Osteocyte (in vitro differentiated cells): Measurements from ENCODE around the gene PLG. TPM values are rescaled to one million over a fixed set of nuclear protein-coding genes. Genes with fewer than 3 reads are reported as not detected.

Experiments
- DNase-seq: peaks from one replicate; pipeline ENCODE4 v3.0.0; 2021; ENCODE audit warnings: mixed read lengths; ENCODE audit not compliant: unreplicated experiment; ENCODE audit errors: extremely low spot score
- H3K27ac Mint-ChIP-seq: one replicate; pipeline ENCODE4 v1.8.0; 2021; ENCODE audit warnings: mild to moderate bottlenecking, mixed read lengths; ENCODE audit not compliant: unreplicated experiment
- H3K27me3 Mint-ChIP-seq: one replicate; pipeline ENCODE4 v1.8.0; 2021; ENCODE audit warnings: mixed read lengths; ENCODE audit not compliant: unreplicated experiment
- H3K36me3 Mint-ChIP-seq: one replicate; pipeline ENCODE4 v1.8.0; 2021; ENCODE audit warnings: mixed read lengths; ENCODE audit not compliant: unreplicated experiment
- H3K4me1 Mint-ChIP-seq: one replicate; pipeline ENCODE4 v1.8.0; 2021; ENCODE audit warnings: mixed read lengths; ENCODE audit not compliant: unreplicated experiment
- H3K4me3 Mint-ChIP-seq: one replicate; pipeline ENCODE4 v1.8.0; 2021; ENCODE audit warnings: mild to moderate bottlenecking, moderate library complexity, mixed read lengths; ENCODE audit not compliant: unreplicated experiment
- H3K9me3 Mint-ChIP-seq: one replicate; pipeline ENCODE4 v1.8.0; 2021; ENCODE audit warnings: mixed read lengths; ENCODE audit not compliant: unreplicated experiment
- CTCF ChIP-seq: fragments of 200-600 bp; sonication (generic); IDR thresholded peaks from 2 replicates; pipeline ENCODE4 v1.5.0; 2021; ENCODE audit warnings: antibody characterized with exemption, mild to moderate bottlenecking, moderate library complexity
- total RNA-seq: library from RNA; stranded (reverse); gene quantifications from 2 replicates; pipeline ENCODE4 v1.2.1, GENCODE V29; 2021

The PLG gene
- total RNA-seq, 1 donor from 2014 or later = not detected

DNA sequence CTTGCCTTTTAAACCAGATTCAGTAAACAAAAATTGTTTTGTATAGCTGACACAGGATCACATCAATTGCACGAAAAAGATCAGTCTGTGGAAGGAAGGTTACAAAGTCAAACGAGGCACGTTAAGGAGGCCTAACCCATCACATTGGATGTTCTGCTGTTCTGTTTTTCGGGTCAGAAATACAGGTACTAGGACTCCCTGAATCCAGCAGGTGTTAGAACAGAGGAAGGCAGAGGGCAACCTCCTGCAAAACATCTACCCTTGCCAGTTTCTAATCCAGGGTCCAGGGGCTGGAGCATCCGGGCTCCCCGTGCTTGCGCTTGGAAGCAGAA is 64.6 kb downstream of the PLG start:
- TF ChIP-seq CTCF = no peak
- Mint-ChIP-seq H3K27me3 (peaks cover 6% of the 10 kb centered on the region), H3K27ac (no peak overlapping the region), H3K4me3 (peak overlapping the region; percentile 24), H3K4me1 (peaks cover 5% of the 10 kb centered on the region), H3K9me3 (peaks cover 15% of the 10 kb centered on the region), H3K36me3 (no peaks in the 10 kb centered on the region)
- DNase-seq = no peak

- Mint-ChIP-seq H3K36me3 (no peaks in the 10 kb centered on the region), H3K9me3 (peaks cover 10% of the 10 kb centered on the region), H3K4me3 (peak overlapping the region; percentile 78), H3K4me1 (peaks cover 5% of the 10 kb centered on the region), H3K27ac (no peak overlapping the region), H3K27me3 (peaks cover 6% of the 10 kb centered on the region)
- peak; percentile 87 for TF ChIP-seq CTCF
- peak; percentile 88 for DNase-seq
These were observed 65.1 kb downstream of the PLG start for GRCh38 chr6:160766989-160767646.

DNA sequence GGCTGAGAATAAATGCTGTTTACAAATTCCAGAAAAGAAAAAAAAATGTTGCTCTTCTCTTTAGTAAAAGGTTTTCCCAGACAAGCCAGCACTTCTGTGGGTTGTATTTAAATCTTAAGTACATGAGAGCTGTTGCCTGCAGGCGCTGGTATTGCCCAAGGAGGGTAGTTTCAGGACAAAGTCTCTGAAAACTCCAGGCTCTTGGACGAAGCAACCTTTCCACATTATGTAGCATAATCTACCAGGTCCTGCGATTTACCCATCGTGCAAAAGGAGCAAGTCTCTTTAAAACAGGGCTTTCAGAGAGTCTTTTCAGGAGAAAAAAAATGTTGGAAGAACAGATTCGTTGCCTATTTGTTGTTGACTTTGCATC is 65.6 kb downstream of the PLG start:
- peak overlapping the region; percentile 78 for H3K4me3 Mint-ChIP-seq
- no peak overlapping the region for H3K27ac Mint-ChIP-seq
- H3K36me3 Mint-ChIP-seq = no peaks in the 10 kb centered on the region

DNA sequence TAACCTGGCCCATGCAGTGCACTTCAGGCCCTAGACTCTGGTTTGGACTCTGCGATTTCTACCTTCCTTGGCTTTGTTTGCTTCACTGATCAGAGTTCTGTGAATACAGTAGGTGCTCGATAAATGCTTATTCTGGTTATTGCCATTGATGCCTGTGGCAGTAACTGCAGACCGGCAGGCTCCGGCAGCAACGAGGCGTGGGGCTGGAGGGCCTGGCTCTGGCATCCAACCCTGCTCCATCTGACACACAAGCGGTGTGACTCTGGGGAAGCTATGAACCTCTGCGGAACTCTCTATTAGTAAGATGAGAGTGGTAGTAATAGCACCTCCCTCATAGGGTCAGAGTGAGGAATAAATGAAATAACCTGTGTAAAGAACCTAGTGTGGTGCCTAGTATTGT is 66.1 kb downstream of the PLG start:
- no peak overlapping the region for H3K27ac Mint-ChIP-seq
- H3K36me3 Mint-ChIP-seq = no peaks in the 10 kb centered on the region
- no peak for TF ChIP-seq CTCF
- H3K4me1 Mint-ChIP-seq = peaks cover 5% of the 10 kb centered on the region
- peaks cover 6% of the 10 kb centered on the region for H3K27me3 Mint-ChIP-seq
- H3K9me3 Mint-ChIP-seq = no peaks in the 10 kb centered on the region
- H3K4me3 Mint-ChIP-seq = no peak overlapping the region
- DNase-seq = no peak

More for the DNA sequence above, 65.6 kb downstream of the PLG start:
- H3K4me1 Mint-ChIP-seq = peaks cover 5% of the 10 kb centered on the region
- peak; percentile 39 for TF ChIP-seq CTCF
- H3K27me3 Mint-ChIP-seq = peaks cover 6% of the 10 kb centered on the region
- peaks cover 4% of the 10 kb centered on the region for H3K9me3 Mint-ChIP-seq
- no peak for DNase-seq

DNA sequence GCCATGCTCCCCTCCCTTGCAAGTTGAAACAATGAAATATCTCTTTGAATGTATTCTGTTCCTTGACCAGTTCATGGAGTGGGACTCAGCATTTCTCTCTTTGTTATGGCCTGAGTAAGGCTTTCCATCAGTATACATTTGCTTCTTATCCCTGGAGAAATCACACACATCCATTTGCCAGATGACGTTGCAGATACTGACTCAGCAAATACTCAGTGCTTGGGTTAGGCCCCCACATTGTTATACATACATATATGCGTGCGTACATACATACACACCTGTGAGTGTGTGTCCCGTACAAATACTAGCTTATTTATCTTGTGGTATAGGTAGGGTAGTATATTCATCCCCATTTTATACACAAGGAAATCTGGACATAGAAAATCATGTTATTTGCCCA is 72.4 kb downstream of the PLG start:
- H3K27ac Mint-ChIP-seq = no peak overlapping the region
- H3K4me3 Mint-ChIP-seq = no peak overlapping the region
- H3K27me3 Mint-ChIP-seq = no peaks in the 10 kb centered on the region
- peaks cover 2% of the 10 kb centered on the region for H3K4me1 Mint-ChIP-seq
- H3K9me3 Mint-ChIP-seq = no peaks in the 10 kb centered on the region
- DNase-seq = no peak
- no peak for TF ChIP-seq CTCF
- H3K36me3 Mint-ChIP-seq = no peaks in the 10 kb centered on the region
